ENCODE data around the gene CRAMP1.
A peak's percentile ranks its signal among the peaks of the same experiment; 100 is the strongest.

Gene CRAMP1, protein sequence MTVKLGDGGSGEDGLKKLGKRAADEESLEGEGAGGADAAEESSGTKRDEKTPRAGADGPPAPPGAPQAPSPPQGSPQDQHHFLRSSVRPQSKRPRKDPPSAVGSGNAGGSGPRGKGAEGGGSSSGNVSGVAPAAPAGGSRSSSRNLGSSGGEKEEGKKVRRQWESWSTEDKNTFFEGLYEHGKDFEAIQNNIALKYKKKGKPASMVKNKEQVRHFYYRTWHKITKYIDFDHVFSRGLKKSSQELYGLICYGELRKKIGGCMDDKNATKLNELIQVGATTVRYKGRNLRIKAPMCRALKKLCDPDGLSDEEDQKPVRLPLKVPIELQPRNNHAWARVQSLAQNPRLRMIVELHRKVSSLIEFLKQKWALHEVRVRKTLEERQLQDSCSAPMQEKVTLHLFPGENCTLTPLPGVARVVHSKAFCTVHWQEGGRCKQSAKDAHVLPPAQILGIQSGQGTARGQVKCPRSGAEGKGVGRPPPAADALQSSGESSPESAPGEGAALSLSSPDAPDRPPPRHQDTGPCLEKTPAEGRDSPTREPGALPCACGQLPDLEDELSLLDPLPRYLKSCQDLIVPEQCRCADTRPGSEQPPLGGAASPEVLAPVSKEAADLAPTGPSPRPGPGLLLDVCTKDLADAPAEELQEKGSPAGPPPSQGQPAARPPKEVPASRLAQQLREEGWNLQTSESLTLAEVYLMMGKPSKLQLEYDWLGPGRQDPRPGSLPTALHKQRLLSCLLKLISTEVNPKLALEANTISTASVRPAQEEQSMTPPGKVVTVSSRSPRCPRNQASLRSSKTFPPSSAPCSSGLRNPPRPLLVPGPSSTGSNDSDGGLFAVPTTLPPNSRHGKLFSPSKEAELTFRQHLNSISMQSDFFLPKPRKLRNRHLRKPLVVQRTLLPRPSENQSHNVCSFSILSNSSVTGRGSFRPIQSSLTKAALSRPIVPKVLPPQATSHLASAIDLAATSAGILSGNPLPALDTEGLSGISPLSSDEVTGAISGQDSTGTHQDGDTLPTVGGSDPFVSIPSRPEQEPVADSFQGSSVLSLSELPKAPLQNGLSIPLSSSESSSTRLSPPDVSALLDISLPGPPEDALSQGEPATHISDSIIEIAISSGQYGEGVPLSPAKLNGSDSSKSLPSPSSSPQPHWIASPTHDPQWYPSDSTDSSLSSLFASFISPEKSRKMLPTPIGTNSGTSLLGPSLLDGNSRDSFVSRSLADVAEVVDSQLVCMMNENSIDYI (N-terminal part only)

DNA sequence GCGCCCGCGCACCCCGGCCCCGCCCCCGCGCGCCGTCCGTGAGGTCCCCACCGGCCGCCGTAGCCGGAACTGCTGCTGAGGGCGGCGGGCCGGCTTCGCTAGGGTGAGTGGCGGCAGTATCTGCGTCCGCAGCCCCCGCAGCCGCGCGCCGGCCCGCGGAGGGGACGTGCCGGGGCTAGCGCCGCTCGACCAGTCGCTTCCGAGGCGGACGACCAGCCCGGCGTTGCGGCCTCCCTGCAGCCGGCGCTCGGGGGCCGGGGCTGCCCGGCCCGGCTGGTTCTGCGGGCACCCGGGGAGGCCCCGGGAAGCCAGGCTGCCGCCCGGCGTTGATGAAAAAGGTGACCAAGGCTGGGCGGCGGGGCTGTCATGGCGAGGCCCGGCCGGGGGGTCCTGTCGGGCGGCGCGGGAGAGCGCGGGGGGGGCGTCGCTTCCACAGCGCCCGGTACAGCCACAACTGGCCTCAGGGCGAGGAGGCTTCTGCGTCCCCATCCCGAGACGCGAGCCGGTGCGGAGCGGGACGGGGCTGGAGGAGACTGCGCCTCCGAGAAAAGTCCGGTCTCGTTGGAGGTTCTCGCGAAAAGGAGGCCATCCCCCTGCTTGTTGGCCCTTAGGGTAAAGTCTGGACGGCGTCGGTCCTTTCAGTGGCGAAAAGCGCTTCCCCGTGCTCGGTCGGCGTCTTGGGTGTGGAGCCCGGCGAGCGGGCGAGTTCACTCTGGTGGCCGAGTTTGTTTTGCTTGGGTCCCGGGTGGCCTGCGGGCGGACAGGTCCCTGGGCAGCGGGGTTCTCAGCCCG is at the start of gene CRAMP1:
Gene CRAMP1, plus strand, starts transcription at position 41 of the 792 bp plus-strand sequence. CDS start 2,280 bp downstream, outside the sequence.
- Mint-ChIP-seq H3K27ac (peak within 1 kb of the TSS; percentile 95), H3K4me1 (ENCODE audit: low read depth) (peaks cover 46% of the 10 kb centered on the region), H3K36me3 (ENCODE audit: low read depth) (peaks cover 25% of the 10 kb centered on the region), H3K4me3 (peak within 1 kb of the TSS; percentile 88), H3K27me3 (peaks cover 19% of the 10 kb centered on the region), H3K9me3 (no peaks in the 10 kb centered on the region)
- intact Hi-C loops (cut with micrococcal nuclease): loop anchor here (10.0 kb wide), 1 partner anchor 188 kb away; the partner anchor contains the start of gene UQCC4

DNA sequence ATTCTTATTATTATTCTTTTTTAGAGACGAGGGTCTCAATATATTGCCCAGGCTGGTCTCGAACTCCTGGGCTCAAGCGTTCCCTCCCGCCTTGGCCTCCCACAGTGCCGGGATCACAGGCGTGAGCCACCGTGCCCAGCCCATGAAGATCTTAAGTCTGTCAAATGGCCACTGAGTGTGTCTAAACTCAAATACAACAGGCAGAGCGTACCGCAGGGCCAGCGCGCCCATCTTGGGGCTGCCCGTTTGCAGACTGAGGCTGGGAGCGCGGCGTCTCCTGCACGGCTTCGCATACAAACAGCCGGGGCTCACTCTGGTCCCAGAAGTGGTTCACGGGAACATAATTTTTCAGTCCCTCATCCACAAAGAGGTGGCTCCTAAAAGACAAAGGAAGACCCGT is 48.4 kb upstream of the CRAMP1 start:
- no peaks in the 10 kb centered on the region for H3K9me3 Mint-ChIP-seq
- peaks cover 25% of the 10 kb centered on the region for H3K36me3 Mint-ChIP-seq (ENCODE audit: low read depth)
- peaks cover 9% of the 10 kb centered on the region for H3K4me1 Mint-ChIP-seq (ENCODE audit: low read depth)
- no peak overlapping the region for H3K27ac Mint-ChIP-seq
- H3K4me3 Mint-ChIP-seq: no peak overlapping the region
- intact Hi-C loops (cut with micrococcal nuclease): no loop called here
- no peaks in the 10 kb centered on the region for H3K27me3 Mint-ChIP-seq

DNA sequence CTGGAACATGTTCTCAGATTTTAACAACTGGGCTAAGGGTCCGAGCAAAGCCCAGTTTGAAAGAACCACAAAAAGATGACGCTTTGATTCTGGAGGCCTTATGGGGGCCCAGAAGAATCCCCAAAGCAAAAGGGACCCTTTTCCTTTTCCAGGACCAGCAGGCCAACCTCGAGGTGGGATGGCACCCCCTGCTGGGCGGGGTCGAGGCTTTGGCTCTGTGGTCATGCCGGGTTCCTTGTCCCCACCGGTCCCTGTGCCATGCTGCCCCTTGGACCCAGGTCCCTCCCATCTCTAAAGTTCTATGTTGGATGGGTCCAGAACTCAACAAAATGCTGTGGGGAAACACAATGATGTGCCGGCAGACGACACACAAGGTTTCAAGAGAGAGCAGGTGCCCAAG is 47.8 kb upstream of the CRAMP1 start:
- Mint-ChIP-seq H3K4me1 (ENCODE audit: low read depth) (peaks cover 9% of the 10 kb centered on the region), H3K9me3 (no peaks in the 10 kb centered on the region), H3K27me3 (no peaks in the 10 kb centered on the region), H3K36me3 (ENCODE audit: low read depth) (peaks cover 23% of the 10 kb centered on the region), H3K27ac (no peak overlapping the region), H3K4me3 (no peak overlapping the region)
- intact Hi-C loops (cut with micrococcal nuclease): no loop called here

DNA sequence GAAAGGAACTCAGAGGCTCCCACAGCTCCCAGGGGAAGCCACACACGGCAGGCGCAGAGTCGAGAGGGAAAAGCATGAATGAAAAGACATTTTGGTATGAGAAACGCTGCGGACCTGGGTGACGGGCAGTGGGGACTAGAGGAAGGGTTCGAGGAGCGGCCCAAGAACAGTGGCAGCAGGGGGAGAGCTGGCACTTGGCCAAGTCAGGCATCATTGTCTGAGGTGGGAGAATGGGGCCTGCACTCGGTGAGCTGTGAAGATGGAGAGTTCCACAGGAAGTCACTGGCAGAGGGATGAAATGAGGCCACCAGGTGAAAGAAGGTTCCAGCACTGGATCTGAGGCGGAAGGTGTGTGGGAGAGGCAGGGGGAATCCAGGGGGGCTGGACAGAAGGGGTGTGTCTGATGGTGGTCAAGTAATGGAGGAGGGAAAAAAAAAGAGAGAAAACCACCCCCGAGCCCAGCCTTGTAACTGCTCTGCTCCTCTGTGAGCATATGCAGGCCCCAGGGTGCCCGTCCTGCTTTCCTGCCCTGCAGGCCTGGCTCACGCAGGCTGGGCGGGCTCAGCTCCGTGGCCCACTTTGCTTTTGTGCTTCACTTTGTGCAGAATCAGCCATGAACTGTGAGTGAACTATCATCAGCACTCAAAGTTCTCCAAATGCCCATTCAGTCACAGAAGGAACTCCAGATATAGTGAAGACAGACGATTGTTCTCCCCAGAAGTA is 46.9 kb upstream of the CRAMP1 start:
- Mint-ChIP-seq H3K27me3 (no peaks in the 10 kb centered on the region), H3K9me3 (no peaks in the 10 kb centered on the region), H3K4me3 (no peak overlapping the region), H3K27ac (no peak overlapping the region), H3K36me3 (ENCODE audit: low read depth) (peaks cover 23% of the 10 kb centered on the region), H3K4me1 (ENCODE audit: low read depth) (peaks cover 9% of the 10 kb centered on the region)
- intact Hi-C loops (cut with micrococcal nuclease): no loop called here

DNA sequence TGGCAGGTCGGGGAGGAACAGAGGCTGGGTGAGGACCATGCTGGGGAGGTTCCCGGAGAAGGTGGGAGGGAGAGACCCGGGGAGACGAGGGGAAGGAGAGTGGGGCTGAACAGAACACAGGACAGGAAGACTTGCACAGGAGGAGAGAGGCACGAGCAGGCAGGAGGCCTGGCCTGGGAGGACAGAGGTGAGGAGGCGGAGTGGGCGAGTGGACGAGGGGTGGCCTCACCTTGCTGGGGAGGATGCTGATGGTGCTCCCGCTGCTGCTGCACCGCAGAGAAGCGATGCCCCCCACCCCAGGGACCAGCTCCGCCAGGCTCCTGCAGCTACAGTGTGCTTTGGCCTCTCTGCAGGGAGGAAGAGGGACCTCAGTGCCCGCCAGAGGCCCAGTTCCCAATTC is 44.2 kb upstream of the CRAMP1 start:
- H3K4me1 Mint-ChIP-seq (ENCODE audit: low read depth): peaks cover 9% of the 10 kb centered on the region
- peak overlapping the region; percentile 5 for H3K27ac Mint-ChIP-seq
- no peak overlapping the region for H3K4me3 Mint-ChIP-seq
- H3K36me3 Mint-ChIP-seq (ENCODE audit: low read depth): peaks cover 7% of the 10 kb centered on the region
- no peaks in the 10 kb centered on the region for H3K27me3 Mint-ChIP-seq
- intact Hi-C loops (cut with micrococcal nuclease): no loop called here
- H3K9me3 Mint-ChIP-seq: no peaks in the 10 kb centered on the region

DNA sequence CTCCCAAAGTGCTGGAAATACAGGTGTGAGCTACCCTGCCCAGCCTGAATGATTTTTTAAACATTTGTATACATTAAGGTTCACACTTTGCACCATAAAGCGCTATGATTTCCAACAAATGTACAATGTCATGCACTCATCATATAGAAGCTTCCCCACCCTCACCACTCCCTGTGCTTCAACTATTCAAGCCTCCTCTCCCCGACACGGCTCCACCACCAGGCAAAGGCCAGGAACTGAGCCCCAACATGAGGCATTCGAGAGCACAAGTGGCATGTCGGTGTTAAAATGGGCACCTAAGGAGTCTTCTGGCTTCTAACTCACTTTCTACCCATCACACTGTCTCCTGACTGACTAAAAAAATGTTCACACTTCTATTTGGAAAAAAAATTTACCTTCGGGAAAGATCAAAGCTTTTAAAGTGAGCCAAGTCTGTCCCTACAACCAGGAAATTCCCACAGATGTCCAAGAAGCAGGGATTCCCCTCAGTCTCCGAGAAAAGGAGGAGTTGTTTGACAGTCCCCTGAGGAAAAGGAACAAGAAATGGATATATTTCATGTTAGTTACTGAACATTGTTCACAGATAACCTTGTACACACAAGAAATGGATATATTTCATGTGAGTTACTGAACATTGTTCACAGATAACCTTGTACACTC is 41.0 kb upstream of the CRAMP1 start:
- Mint-ChIP-seq H3K36me3 (ENCODE audit: low read depth) (peaks cover 6% of the 10 kb centered on the region), H3K4me1 (ENCODE audit: low read depth) (peaks cover 9% of the 10 kb centered on the region), H3K9me3 (peaks cover 9% of the 10 kb centered on the region), H3K27me3 (no peaks in the 10 kb centered on the region), H3K4me3 (no peak overlapping the region), H3K27ac (no peak overlapping the region)
- intact Hi-C loops (cut with micrococcal nuclease): no loop called here

DNA sequence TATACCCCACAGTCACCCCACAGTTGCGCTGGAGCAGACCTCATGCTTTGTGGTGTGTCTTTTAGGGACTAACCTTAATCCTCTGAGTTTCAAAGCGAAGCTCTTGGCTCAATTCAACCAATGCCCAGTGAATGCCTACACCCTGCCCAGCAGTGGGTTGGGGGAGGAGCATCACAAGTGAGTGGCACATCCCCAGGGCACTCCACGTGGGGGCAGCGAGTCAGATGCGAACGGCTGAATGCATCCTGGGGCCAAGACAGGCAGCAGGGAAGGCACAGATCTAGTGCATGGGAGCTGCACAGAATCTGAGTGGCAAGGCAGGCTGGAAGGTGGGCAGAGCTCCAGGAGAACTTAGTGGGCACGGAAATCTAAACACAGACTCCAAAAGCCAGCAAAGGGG is 39.5 kb upstream of the CRAMP1 start:
- H3K4me3 Mint-ChIP-seq: no peak overlapping the region
- no peak overlapping the region for H3K27ac Mint-ChIP-seq
- H3K9me3 Mint-ChIP-seq: peaks cover 9% of the 10 kb centered on the region
- peaks cover 6% of the 10 kb centered on the region for H3K36me3 Mint-ChIP-seq (ENCODE audit: low read depth)
- peaks cover 8% of the 10 kb centered on the region for H3K4me1 Mint-ChIP-seq (ENCODE audit: low read depth)
- H3K27me3 Mint-ChIP-seq: no peaks in the 10 kb centered on the region
- intact Hi-C loops (cut with micrococcal nuclease): no loop called here

DNA sequence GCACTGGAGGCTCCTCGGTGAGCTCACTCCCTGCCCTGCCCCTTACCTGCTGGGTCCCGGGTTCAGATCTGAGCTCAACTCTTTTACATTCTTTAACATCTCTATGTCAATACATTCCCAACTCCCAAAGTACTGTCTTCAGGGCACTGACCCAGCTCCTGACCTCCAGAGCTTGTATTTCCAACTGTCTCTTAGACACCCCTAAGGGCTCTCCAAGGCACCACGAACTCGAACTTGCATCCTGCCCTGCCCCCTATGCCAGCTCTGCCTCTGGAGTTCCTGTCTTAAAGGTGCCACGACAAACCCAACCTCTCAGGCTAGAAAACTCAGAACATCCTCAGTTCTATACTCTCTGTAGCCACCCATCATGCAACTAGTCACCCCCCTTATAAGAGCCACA is 38.9 kb upstream of the CRAMP1 start:
- H3K4me1 Mint-ChIP-seq (ENCODE audit: low read depth): peaks cover 1% of the 10 kb centered on the region
- no peaks in the 10 kb centered on the region for H3K27me3 Mint-ChIP-seq
- H3K36me3 Mint-ChIP-seq (ENCODE audit: low read depth): peaks cover 6% of the 10 kb centered on the region
- intact Hi-C loops (cut with micrococcal nuclease): no loop called here
- no peak overlapping the region for H3K4me3 Mint-ChIP-seq
- H3K27ac Mint-ChIP-seq: no peak overlapping the region
- H3K9me3 Mint-ChIP-seq: peaks cover 9% of the 10 kb centered on the region

DNA sequence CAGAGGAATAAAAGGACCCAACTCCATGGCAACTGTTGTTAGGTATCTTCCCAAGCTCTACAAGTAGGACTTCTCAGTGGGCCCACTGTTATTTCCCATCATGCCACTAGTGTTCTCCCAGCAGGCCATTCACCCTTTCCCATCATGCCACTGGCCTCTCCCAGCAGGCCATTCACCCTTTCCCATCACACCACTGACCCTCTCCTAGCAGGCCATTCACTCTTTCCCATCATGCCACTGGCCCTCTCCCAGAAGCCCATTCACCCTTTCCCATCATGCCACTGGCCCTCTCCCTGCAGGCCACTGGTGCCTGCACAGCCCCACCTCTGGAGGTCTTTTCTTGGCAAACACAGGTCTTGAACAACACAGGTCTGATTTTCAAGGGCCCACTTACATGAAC is 36.6 kb upstream of the CRAMP1 start:
- no peak overlapping the region for H3K4me3 Mint-ChIP-seq
- H3K27me3 Mint-ChIP-seq: no peaks in the 10 kb centered on the region
- peaks cover 7% of the 10 kb centered on the region for H3K4me1 Mint-ChIP-seq (ENCODE audit: low read depth)
- H3K36me3 Mint-ChIP-seq (ENCODE audit: low read depth): peaks cover 12% of the 10 kb centered on the region
- H3K27ac Mint-ChIP-seq: no peak overlapping the region
- intact Hi-C loops (cut with micrococcal nuclease): no loop called here
- peaks cover 9% of the 10 kb centered on the region for H3K9me3 Mint-ChIP-seq

DNA sequence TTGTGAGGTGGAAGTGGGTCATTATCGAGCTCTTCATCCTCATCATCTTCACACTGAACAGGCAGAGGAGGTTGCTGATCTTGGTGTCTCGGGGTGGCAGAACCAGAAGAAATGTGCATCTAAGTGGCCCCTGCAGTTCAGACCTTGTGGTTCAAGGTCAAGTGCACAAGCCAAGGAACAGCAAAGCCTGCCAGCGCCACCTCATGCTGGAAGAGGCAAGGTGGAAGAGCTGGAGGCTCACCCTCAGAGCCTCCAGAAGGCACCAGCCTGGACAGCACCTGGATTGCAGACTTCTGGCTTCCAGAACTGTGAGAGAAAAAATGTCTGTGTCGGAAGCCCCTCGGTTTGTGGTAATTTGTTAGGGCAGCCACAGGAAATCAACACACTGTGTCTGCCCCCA is 32.9 kb upstream of the CRAMP1 start:
- Mint-ChIP-seq H3K27ac (no peak overlapping the region), H3K4me1 (ENCODE audit: low read depth) (peaks cover 10% of the 10 kb centered on the region), H3K27me3 (no peaks in the 10 kb centered on the region), H3K9me3 (peaks cover 9% of the 10 kb centered on the region), H3K4me3 (no peak overlapping the region), H3K36me3 (ENCODE audit: low read depth) (peaks cover 25% of the 10 kb centered on the region)
- intact Hi-C loops (cut with micrococcal nuclease): no loop called here

DNA sequence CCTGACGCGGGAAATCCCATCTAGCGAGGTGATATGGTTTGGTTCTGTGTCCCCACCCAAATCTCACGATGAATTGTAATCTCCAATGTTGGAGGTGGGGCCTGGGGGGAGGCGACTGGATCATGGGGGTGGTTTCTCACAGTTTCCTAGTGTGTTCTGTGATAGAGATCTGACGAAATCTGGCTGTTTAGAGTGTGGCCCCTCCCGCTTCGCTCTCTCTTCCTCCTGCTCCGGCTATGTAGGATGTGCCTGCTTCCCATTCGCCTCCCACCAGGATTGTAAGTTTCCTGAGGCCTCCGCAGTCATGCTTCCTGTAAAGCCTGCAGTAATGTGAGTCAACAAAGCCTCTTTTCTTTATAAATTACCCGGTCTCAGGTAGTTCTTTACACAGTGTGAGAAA is 31.9 kb upstream of the CRAMP1 start:
- peaks cover 31% of the 10 kb centered on the region for H3K36me3 Mint-ChIP-seq (ENCODE audit: low read depth)
- intact Hi-C loops (cut with micrococcal nuclease): no loop called here
- peaks cover 8% of the 10 kb centered on the region for H3K9me3 Mint-ChIP-seq
- H3K4me1 Mint-ChIP-seq (ENCODE audit: low read depth): peaks cover 10% of the 10 kb centered on the region
- no peaks in the 10 kb centered on the region for H3K27me3 Mint-ChIP-seq
- H3K27ac Mint-ChIP-seq: no peak overlapping the region
- no peak overlapping the region for H3K4me3 Mint-ChIP-seq

DNA sequence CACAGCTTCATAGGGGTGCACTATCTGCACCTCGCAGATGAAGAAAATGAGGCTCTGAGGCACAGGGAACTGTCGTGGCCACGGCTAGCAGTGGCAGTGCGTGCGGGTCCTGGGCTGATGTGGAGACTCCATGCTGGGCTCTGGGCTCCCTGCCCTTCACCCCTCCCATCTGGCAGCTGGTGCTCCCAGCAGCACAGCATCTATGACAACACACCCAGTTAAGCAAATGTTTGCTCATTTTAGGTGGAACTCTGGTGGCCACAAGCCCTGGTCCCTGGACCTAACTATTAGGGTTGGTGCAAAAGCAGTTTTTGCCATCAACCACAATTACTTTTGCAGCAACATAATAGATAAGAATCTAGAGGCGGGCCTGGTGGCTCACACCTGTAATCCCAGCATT is 31.2 kb upstream of the CRAMP1 start:
- Mint-ChIP-seq H3K27ac (no peak overlapping the region), H3K36me3 (ENCODE audit: low read depth) (peaks cover 26% of the 10 kb centered on the region), H3K9me3 (peaks cover 1% of the 10 kb centered on the region), H3K4me3 (no peak overlapping the region), H3K27me3 (no peaks in the 10 kb centered on the region), H3K4me1 (ENCODE audit: low read depth) (peaks cover 10% of the 10 kb centered on the region)
- intact Hi-C loops (cut with micrococcal nuclease): no loop called here
